GM20000 (cell line): ENCODE measurements around the gene CCL7.

Source experiments
- DNase-seq: peaks from one replicate; pipeline ENCODE4 v3.0.0; 2012; ENCODE audit warnings: low spot score
- CTCF ChIP-seq: IDR thresholded peaks from 2 replicates; pipeline ENCODE4 v1.5.1; 2012; ENCODE audit warnings: mild to moderate bottlenecking, control low read depth; ENCODE audit errors: extremely low read depth, missing control alignments

CCL7 gene

GRCh38 chr17:34227707-34228106 is 42.3 kb upstream of the CCL7 start:
- no peak for DNase-seq
- TF ChIP-seq CTCF = no peak

- TF ChIP-seq CTCF = no peak
- DNase-seq = no peak
Observed at GRCh38 chr17:34228781-34229180, 41.2 kb upstream of the CCL7 start.

GRCh38 chr17:34230342-34230741 is 39.7 kb upstream of the CCL7 start:
- DNase-seq = no peak
- no peak for TF ChIP-seq CTCF

GRCh38 chr17:34234616-34235015 is 35.4 kb upstream of the CCL7 start:
- no peak for TF ChIP-seq CTCF
- DNase-seq = no peak

GRCh38 chr17:34235389-34236028 is 34.5 kb upstream of the CCL7 start:
- TF ChIP-seq CTCF = no peak
- DNase-seq = no peak

- no peak for TF ChIP-seq CTCF
Observed at GRCh38 chr17:34236281-34236892, 33.6 kb upstream of the CCL7 start.

GRCh38 chr17:34237458-34237857 is 32.6 kb upstream of the CCL7 start:
- no peak for DNase-seq

More at GRCh38 chr17:34236281-34236892, 33.6 kb upstream of the CCL7 start:
- DNase-seq = no peak

More at GRCh38 chr17:34237458-34237857, 32.6 kb upstream of the CCL7 start:
- no peak for TF ChIP-seq CTCF
